HG03097 (cell line): ENCODE data around the gene CLC.

Experiments used
- ATAC-seq: cut with Tn5 transposase; IDR thresholded peaks from one replicate; pipeline ENCODE4 v1.9.1; 2021; ENCODE audit not compliant: unreplicated experiment, low FRiP score

CLC gene

DNA sequence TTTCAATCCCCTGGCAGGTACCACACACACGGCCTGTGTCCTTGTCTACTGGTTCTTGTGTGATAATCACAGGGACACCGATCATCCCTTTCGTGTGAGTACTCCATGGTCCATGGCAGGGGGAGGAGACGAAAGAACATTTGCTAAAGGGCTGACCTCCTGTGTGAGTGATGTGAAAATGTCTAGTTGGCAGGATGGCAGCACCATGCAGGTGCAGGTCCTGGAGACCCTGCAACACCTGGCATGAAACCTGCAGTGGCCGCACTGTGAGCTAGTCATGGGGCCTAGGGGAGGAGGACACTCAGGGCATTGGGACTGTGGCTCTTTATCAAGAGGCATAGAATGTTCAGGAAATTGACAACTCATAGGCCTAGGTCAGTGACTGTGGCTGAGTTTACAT, 56.4 kb downstream of the CLC start:
- no peak for ATAC-seq
